Thyroid gland (tissue), 4 donors: ENCODE measurements around the gene C11orf21.

Experiments used
- CTCF ChIP-seq, 6 experiments: fragments of 200-600 bp in 3 of 6; fragments of 450-650 bp in 3 of 6; sonication (generic) in 3 of 6; IDR thresholded peaks; one replicate each; pipeline ENCODE4 v1.5.1; 2016 to 2019; ENCODE audit warnings: antibody characterized with exemption in 6 of 6, mild to moderate bottlenecking in 2 of 6, inconsistent platforms in 1 of 6, moderate library complexity in 1 of 6
- POLR2A ChIP-seq, 2 donors: fragments of 450-650 bp; IDR thresholded peaks; one replicate each; pipeline ENCODE4 v1.6.1; 2017; ENCODE audit warnings: antibody characterized with exemption in 2 of 2, mild to moderate bottlenecking in 2 of 2, moderate library complexity in 1 of 2

DNA sequence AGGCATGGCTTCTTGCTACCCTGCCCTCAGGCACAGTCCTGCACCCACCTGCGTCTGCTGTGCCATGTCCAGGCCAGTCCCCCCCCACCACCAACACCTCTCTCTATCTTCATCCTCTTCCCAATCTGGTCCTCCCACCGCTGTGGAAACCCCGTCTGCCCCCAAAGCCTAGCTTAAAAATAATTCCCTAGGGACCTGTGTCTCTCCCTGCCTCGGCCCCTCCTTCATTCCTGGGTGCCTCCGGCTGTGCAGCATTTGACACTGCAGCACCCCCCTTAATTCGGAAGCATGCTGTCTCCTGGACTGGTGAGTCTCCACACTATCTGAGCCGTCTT, 28.8 kb downstream of the C11orf21 start:
- TF ChIP-seq POLR2A (IDR thresholded peaks at IDR 0.05) (no peak), CTCF (IDR thresholded peaks at IDR 0.05) (no peak)
